ENCODE results near the gene NQO2.

- TF ChIP-seq CTCF (IDR thresholded peaks at IDR 0.05) (no peak), POLR2A (IDR thresholded peaks at IDR 0.05) (no peak)
Observed at GRCh38 chr6:3011592-3011991, 11.9 kb downstream of the NQO2 start.

Measured in heart left ventricle (tissue), 13 donors.